ENCODE measurements around the gene TTYH3. TPM values are rescaled to one million over a fixed set of nuclear protein-coding genes. Genes with fewer than 3 reads are reported as not detected.
"Not testable (repeated sequence)": the region's sequence is repeated elsewhere in the genome, so short reads cannot be mapped to it uniquely, and the experiment has no call there.

Gene TTYH3
- total RNA-seq, 2 donors from 2014 or later, result 30.3 to 38.7 TPM

- intact Hi-C loops (cut with DNase I), result no loop called here
- DNase-seq (no peak), ATAC-seq (no peak)
Measured at GRCh38 chr7:2657920-2658671, 26.3 kb downstream of the TTYH3 start.

- intact Hi-C loops (cut with DNase I), result no loop called here
- DNase-seq (peak; percentile 14), ATAC-seq (no peak)
Measured at GRCh38 chr7:2658941-2659340, 27.2 kb downstream of the TTYH3 start.

GRCh38 chr7:2659556-2660358 lies 28.0 kb downstream of the TTYH3 start:
- ATAC-seq (no peak), DNase-seq (peak; percentile 28)
- intact Hi-C loops (cut with DNase I), result no loop called here

GRCh38 chr7:2660359-2661095 lies 28.7 kb downstream of the TTYH3 start:
- ATAC-seq (no peak), DNase-seq (peak; percentile 19)
- intact Hi-C loops (cut with DNase I), result no loop called here

- ATAC-seq, result no peak
- intact Hi-C loops (cut with DNase I), result no loop called here
- peak; percentile 19 for DNase-seq
Measured at GRCh38 chr7:2661096-2661449, 29.3 kb downstream of the TTYH3 start.

- intact Hi-C loops (cut with DNase I), result no loop called here
- ATAC-seq, result no peak
- peak; percentile 24 for DNase-seq
Measured at GRCh38 chr7:2661602-2662272, 30.0 kb downstream of the TTYH3 start.

GRCh38 chr7:2662273-2663120 lies 30.7 kb downstream of the TTYH3 start:
- ATAC-seq (peak in 1 of 2 donors; percentile 4), DNase-seq (peak; percentile 23)
- intact Hi-C loops (cut with DNase I), result no loop called here

- intact Hi-C loops (cut with DNase I), result no loop called here
- peak; percentile 40 to 71 for ATAC-seq
- DNase-seq, result peak; percentile 70
Measured at GRCh38 chr7:2663121-2663886, 31.5 kb downstream of the TTYH3 start.

- intact Hi-C loops (cut with DNase I), result no loop called here
- ATAC-seq, result no peak
- DNase-seq, result peak; percentile 24
Measured at GRCh38 chr7:2663960-2664359, 32.2 kb downstream of the TTYH3 start.

GRCh38 chr7:2665359-2665791 lies 33.6 kb downstream of the TTYH3 start:
- ATAC-seq (no peak), DNase-seq (peak; percentile 35)
- intact Hi-C loops (cut with DNase I), result no loop called here

- intact Hi-C loops (cut with DNase I), result no loop called here
- no peak for ATAC-seq
- DNase-seq, result no peak
Measured at GRCh38 chr7:2666155-2666554, 34.4 kb downstream of the TTYH3 start.

GRCh38 chr7:2666588-2667250 lies 34.9 kb downstream of the TTYH3 start:
- intact Hi-C loops (cut with DNase I), result no loop called here
- DNase-seq (no peak), ATAC-seq (no peak)

GRCh38 chr7:2667843-2668242 lies 36.1 kb downstream of the TTYH3 start:
- DNase-seq, result no peak
- intact Hi-C loops (cut with DNase I), result no loop called here
- no peak for ATAC-seq

- no peak for DNase-seq
- ATAC-seq, result no peak
- intact Hi-C loops (cut with DNase I), result no loop called here
Measured at GRCh38 chr7:2668401-2668800, 36.6 kb downstream of the TTYH3 start.

GRCh38 chr7:2670171-2670570 lies 38.4 kb downstream of the TTYH3 start:
- ATAC-seq (no peak), DNase-seq (no peak)
- intact Hi-C loops (cut with DNase I), result no loop called here

GRCh38 chr7:2670720-2671391 lies 39.1 kb downstream of the TTYH3 start:
- peak; percentile 74 to 78 for ATAC-seq
- intact Hi-C loops (cut with DNase I), result no loop called here
- DNase-seq, result peak; percentile 81

- ATAC-seq; DNase-seq; intact Hi-C loops (cut with DNase I): not testable (repeated sequence)
Measured at GRCh38 chr7:2673214-2673613, 41.4 kb downstream of the TTYH3 start.

All from left cardiac atrium (tissue), 4 donors.